GM04503 (cell line): Measurements from ENCODE around the gene PLA2G4D.

Experiments
- DNase-seq: peaks from one replicate; pipeline ENCODE4 v3.0.0-alpha.2; 2012; ENCODE audit warnings: low read depth

PLA2G4D gene

DNA sequence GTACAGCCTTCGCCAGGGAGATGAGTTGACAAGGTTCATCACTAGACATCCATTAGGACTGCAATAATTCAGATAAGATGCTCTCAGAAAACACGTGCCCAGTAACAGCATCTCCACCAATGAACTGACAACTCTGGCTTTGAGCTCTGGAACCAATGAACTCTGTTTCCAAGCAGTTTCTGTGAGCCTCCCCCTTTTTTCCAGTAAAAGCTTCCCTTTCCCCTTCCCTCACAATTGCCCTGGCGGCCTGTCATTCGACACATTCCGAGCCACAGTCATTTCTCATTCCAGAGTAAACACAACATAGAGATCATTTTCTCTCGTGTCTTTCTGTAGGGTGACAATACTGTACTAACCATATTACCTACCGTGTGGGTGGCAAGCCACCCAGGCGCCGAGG, 3.6 kb downstream of the PLA2G4D start:
- no peak for DNase-seq

GRCh38 chr15:42090370-42090769, 4.0 kb downstream of the PLA2G4D start:
- DNase-seq: no peak

DNA sequence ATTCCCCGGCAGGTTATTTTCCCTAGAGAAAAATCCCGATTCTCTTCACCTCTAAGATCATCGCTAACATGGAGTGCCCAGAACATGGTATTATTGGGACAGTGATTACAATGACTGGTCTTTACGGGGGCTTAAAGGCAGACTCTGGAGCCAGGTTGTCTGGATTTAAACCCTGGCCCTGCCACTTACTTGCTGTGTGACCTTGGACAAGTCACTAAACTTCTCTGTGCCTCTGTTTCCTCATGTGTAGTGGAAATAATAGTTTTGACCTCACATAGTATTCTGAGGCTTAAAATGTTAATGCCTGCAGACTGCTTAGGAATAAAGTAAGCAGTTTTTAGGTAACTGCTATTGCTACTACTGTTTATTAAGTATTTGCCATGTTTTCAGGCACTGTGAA, 4.4 kb downstream of the PLA2G4D start:
- no peak for DNase-seq

DNA sequence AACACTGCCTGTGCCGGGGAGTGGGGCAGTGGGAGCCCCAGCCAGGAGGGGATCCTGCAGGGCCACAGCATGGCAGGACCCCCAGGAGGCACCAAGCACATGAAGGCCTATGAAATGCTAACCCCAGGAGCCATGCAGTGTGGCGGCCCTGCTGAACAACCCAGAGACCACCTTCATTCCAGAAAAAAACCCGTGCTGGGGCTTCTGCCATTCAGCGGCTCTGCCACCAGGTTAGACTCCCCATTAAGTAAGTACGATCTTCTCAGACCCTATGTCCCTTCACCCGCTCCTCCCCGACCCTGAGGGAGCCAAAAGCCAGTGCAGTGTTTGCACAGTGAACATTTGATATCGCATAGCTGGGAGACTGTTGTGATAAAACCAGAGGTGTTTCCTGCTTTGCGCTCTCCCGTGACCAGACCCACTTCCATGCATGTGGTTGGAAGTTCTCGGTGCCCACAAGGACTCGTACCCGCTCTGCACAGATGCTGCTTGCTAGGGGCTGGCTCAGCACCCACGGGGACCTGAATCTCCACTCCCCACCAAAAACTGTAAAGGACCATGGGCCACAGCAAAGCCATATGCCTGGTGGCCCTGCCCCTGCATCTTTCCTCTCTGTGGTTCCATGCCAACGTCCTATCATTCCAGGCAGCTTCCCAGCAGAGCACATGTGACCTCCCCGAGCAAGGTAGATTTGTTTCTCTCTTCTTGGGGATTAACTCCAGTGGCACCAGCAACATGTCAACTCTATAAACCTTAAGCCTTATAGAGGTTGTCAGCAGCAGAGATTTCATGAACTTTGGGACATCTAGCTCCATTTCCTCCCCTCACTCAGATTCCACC, 5.3 kb downstream of the PLA2G4D start:
- no peak for DNase-seq

DNA sequence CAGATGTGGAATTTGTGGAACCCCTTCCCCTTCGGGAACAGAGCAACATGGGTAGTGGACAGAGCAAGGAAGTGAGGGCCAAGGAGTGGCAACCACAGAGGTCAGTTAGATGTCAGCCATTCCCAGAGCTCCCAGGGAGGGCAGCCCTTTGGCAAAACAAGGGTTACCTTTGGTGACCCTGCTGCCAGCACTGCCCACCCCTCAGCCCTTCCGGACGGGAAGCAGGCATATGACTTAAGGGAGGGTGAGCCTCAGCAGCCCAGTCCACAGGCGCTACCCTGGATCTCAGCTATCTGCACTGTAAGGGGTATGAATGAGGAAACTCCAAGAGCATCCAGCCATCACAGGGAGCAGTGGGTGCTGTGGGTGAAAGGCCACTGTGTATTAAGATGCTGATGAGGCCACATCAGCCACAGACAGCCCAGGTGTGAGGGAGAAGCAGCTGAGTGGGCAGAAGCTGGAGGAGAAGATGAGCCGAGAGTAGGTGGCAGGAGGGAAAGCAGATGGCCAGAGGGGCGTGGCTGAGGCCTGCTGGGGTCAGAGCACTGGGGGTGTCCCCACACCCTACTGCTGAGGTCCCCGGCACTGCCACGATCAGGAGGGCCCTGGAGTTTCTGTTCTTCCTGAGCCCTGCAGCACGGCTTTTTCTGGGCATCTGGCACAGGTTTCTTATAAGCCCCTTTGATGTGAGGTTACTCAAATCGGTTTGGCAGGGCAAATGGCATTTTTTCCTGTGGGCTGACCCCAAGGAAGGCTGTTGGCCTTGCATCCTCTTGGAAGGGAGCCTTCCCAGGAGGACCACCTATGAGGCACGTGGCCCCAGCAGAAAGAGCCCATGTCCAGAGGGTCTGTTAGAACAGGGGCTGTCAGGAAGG, 6.2 kb downstream of the PLA2G4D start:
- no peak for DNase-seq

GRCh38 chr15:42087460-42087859, 6.9 kb downstream of the PLA2G4D start:
- no peak for DNase-seq

GRCh38 chr15:42085721-42086120, 8.6 kb downstream of the PLA2G4D start:
- no peak for DNase-seq

DNA sequence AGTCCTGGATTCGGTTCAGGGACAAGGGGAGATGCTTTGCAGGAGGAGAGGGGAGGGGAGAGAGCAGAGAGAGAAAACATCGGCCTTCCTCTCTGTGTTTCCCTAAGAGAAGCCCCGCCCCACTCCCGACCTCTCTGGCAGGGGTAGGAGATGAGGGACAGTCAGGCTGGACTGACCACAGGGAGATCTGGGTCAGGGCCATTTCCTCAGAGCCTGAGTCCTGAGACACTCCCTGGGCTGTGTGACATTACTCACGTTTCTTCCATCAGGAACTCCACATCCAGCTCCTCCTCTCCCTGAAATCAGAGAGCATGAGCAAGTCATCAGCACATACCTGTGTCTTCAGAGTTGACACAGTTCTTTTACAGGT, 9.1 kb downstream of the PLA2G4D start:
- DNase-seq: no peak

- no peak for DNase-seq
These were observed 9.7 kb downstream of the PLA2G4D start for GRCh38 chr15:42084465-42085235.

DNA sequence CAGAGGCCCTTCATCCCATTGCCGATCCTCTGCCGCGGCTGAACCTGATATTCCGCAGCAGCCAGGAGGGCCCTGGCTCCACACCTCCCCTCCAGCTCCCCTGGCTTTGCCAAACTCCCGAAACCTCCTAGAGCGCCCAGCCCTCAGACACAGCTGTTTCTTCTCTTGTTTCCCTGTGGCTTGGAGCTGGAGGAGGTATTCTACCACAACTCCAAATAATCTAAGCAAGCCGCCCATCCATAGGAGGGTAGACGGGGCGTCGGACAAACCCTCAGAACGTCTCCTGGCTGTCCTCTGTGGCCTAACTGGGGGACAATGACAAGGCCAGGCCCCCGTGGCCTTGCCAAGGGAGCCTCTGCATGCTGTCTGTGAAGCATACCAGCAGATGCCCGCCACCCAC, 10.4 kb downstream of the PLA2G4D start:
- no peak for DNase-seq

DNA sequence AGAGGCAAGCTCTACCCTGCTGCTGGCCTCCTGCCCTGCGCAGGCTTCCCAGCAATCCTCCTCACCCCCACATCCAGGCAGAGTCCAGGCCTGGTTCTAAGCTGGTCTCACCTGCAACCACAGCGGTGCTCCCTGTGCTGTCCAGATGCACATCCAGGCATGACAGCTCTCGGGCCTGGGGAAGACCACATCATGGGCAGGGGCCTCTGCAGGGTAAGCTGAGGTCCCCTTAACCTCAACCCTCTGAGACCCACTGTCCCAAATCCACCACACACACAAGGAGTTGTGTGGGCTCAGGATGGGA, 10.8 kb downstream of the PLA2G4D start:
- DNase-seq: no peak

- DNase-seq: no peak
These were observed 11.3 kb downstream of the PLA2G4D start for GRCh38 chr15:42082823-42083604.

- DNase-seq: no peak
These were observed 12.2 kb downstream of the PLA2G4D start for GRCh38 chr15:42082141-42082540.

DNA sequence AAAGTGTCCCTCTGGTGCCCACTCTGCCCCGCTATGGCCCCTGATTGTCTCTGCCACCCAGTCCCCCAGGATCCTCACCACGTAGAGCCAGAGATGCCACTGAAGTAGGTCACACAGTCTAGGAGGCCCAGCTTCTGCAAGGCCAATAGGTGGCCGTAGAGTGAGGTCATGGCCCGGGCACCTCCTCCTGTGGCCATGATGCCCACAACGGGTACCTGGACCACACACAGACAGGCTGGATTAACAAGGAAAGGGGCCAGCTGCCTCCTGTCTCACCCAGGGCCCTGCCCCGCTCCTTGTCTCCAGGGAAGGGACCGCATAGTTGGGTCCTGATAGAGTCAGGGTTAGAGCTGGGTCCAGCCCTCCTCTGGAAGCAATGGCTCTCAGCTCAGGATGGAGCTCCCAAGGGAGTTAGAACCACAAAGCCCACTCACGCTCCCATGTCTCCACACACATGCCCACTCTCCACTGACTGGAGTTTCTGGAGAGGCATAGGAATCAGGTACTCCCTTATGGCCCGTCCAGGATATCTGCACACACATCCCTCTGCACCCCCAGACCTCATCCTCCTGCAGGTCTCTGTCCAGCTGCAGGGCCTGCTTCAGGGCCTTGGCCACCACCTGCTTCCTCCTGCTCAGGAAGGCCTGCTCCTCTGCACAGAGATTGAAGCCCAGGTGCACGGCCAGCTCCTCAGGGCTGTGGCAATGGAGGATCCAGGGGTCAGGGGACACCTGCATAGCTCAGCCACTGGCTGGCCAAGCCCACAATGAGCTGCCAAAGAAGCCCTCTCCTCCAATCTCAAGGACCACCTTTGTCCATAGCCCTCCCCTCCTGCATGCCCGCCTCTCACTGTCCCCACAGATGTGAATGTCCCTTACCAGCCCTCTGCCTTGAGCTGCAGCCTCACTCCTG, 13.2 kb downstream of the PLA2G4D start:
- DNase-seq: no peak

- DNase-seq: no peak
These were observed 14.0 kb downstream of the PLA2G4D start for GRCh38 chr15:42080186-42080918.

- no peak for DNase-seq
These were observed 14.9 kb downstream of the PLA2G4D start for GRCh38 chr15:42079401-42079908.

DNA sequence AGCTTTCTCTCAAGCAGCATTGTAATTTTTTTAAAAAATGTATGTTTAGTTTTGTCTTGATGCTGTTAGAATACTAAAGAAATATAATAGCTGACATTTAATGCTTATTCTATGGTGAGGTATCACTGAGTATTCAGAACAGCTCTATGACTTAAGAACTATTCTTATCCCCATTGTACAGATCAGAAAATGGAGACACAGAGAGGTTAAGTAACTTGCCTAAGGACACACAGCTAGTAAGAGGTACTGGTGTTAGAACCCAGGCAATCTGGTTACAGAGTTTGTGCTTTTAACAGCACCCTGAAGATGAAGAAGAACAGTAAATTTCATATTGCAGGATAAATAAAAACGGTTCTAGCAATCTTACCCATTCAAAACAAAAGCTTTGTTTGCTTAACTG, 15.5 kb downstream of the PLA2G4D start:
- DNase-seq: no peak

DNA sequence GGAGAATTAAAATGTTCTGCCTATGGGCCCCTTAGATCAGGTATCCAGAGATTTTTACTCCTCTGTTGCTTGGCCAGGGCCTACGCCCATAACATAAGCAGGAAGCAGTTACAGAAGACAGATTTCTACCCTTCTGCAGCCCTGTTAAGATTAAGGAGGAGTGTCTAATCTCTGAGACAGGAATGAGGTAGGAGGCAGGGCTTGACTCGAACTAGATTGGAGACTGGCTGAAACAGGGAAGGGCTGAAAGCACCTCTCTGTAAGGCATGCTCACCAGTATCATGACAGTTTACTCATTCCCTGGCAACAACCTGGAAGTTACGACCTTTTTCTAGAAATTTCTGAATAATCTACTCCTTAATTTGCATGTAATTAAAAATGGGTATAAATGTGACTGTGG, 16.7 kb downstream of the PLA2G4D start:
- DNase-seq: no peak

GRCh38 chr15:42073418-42073817, 20.9 kb downstream of the PLA2G4D start:
- no peak for DNase-seq

GRCh38 chr15:42072141-42072685, 22.1 kb downstream of the PLA2G4D start:
- DNase-seq: no peak
